A549 treated with AZD2906 at 1 μM for 4 hours (cell line): Measurements from ENCODE around the gene TNFRSF1B. TPM values are rescaled to one million over a fixed set of nuclear protein-coding genes. Genes with fewer than 3 reads are reported as not detected.

Experiments used
- total RNA-seq: library from RNA; stranded (reverse); fragments of 200-300 nt; extraction: Qiagen RNA extraction; gene quantifications from 5 replicates; pipeline ENCODE4 v1.2.3, GENCODE V29; 2022

Gene TNFRSF1B
- 0.52 to 0.65 TPM (median 0.60 TPM) in 5 replicates for total RNA-seq

GRCh38 chr1:12166834-12167492 lies at the start of gene TNFRSF1B:
Gene TNFRSF1B, plus strand, starts transcription at chr1:12166991. Its CDS starts 101 bp downstream, at chr1:12167092.

GRCh38 chr1:12229835-12230548 lies 63.2 kb downstream of the TNFRSF1B start, which contains the start of gene VPS13D:
Gene VPS13D, plus strand, starts transcription at chr1:12230030. Its CDS starts 4,237 bp downstream, at chr1:12234267.

Other genes starting within 250 kb of the TNFRSF1B start
- 31.4 to 46.5 TPM (median 45.8 TPM) in 5 replicates for gene KIAA2013, start 240.6 kb upstream of the TNFRSF1B start, total RNA-seq
- 80.6 to 90.0 TPM (median 86.7 TPM) in 5 replicates for gene PLOD1, start 232.3 kb upstream of the TNFRSF1B start, total RNA-seq
- gene MFN2, start 186.5 kb upstream of the TNFRSF1B start, total RNA-seq = 29.7 to 39.2 TPM (median 32.4 TPM) in 5 replicates
- gene MIIP, start 147.5 kb upstream of the TNFRSF1B start, total RNA-seq = 11.0 to 16.1 TPM (median 14.0 TPM) in 5 replicates
- 0.10 to 0.16 TPM (median 0.10 TPM) in 5 replicates for gene TNFRSF8, start 103.7 kb upstream of the TNFRSF1B start, total RNA-seq
- gene VPS13D, start 63.0 kb downstream of the TNFRSF1B start, total RNA-seq = 6.0 to 7.8 TPM (median 6.3 TPM) in 5 replicates